Subcutaneous abdominal adipose tissue (tissue), 5 donors: ENCODE results near the gene NINL.
"Not testable (repeated sequence)": the region's sequence is repeated elsewhere in the genome, so short reads cannot be mapped to it uniquely, and the experiment has no call there.

ENCODE experiments used
- H3K27ac ChIP-seq: one replicate; pipeline ENCODE4 v1.7.0; 2013; ENCODE audit warnings: low read depth, mild to moderate bottlenecking, inconsistent platforms, low read length, moderate library complexity
- H3K27me3 ChIP-seq, 5 donors: one replicate each; pipeline ENCODE4 v1.7.0; 2013; ENCODE audit warnings: low read length in 5 of 5, inconsistent platforms in 1 of 5; ENCODE audit not compliant: control insufficient read depth in 5 of 5, insufficient read depth in 4 of 5
- H3K36me3 ChIP-seq, 5 donors: one replicate each; pipeline ENCODE4 v1.7.0; 2013; ENCODE audit warnings: low read length in 5 of 5; ENCODE audit not compliant: control insufficient read depth in 5 of 5, insufficient read depth in 5 of 5
- H3K4me1 ChIP-seq, 5 donors: one replicate each; pipeline ENCODE4 v1.7.0; 2013; ENCODE audit warnings: low read length in 5 of 5, mild to moderate bottlenecking in 3 of 5, moderate library complexity in 1 of 5; ENCODE audit not compliant: control insufficient read depth in 5 of 5, insufficient read depth in 5 of 5
- H3K4me3 ChIP-seq, 5 donors: one replicate each; pipeline ENCODE4 v1.7.0; 2013; ENCODE audit warnings: low read length in 5 of 5, low read depth in 1 of 5
- H3K9ac ChIP-seq, 5 donors: one replicate each; pipeline ENCODE4 v1.7.0; 2013; ENCODE audit warnings: low read length in 5 of 5, mild to moderate bottlenecking in 4 of 5, moderate library complexity in 3 of 5
- H3K9me3 ChIP-seq, 5 donors: one replicate each; pipeline ENCODE4 v1.7.0; 2013; ENCODE audit warnings: low read length in 5 of 5; ENCODE audit not compliant: control insufficient read depth in 5 of 5
- donor health status: healthy.
- donor health status: healthy.
- donor health status: healthy.
- donor health status: healthy.
- donor health status: healthy.

NINL gene

DNA sequence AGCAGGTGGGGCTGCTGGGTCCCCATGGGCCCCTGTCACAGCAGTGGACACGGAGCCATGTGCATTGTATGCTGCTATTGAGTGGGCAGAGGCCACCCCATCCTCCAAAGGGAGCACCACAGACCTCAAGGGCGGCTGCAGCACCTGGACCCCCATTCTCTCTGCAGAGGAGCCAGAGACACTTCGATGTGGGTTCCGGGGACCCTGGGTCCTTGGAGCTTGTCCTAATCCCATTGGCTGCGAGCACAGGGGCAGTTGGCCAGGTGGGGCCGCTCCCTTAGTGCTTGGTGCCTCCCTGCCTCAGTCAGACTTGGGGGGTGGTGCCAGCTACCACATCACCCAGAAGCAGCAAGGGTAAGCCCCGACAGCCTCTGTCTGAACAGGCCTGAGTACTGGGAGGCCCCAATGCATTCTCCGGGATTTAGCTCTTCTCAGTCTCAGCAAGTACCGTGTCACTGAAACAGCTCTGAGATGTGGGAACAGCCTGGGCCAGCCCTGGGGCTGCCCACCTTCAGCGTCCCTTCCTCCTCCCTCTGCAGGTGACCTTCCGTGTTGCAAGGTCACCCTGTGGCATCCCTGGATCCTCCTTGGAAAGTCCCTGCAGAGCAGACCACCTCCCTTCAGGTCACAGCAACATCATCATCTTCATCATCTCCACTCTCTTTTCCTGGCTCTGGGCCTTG is 104.0 kb downstream of the NINL start:
- Histone ChIP-seq H3K27me3 (no peaks in the 10 kb centered on the region), H3K9me3 (no peaks in the 10 kb centered on the region), H3K9ac (no peak overlapping the region), H3K4me1 (peaks cover 0 to 19% (median 13%) of the 10 kb centered on the region in 5 donors), H3K36me3 (peaks cover 0 to 54% (median 19%) of the 10 kb centered on the region in 5 donors), H3K4me3 (no peak overlapping the region), H3K27ac (no peak overlapping the region)

DNA sequence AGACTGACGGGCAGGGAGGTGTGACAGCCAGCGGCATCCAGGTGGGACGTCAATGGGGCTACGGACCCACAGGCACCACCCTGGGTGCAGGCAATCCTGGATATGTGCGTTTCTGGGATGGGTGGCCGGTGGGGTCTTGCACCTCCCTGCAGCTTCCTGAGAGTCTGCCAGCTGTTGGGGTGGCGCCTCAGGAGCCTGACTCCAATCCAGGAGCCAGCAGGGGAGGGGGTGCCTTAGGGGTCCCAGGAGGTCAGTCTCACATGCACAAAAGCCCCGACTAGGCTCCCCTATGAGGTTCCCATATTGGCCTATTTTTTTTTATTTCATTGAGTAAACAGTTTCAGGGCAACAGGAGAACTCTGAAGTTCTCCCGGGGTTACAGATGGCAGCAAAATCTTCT is 104.5 kb downstream of the NINL start:
- no peaks in the 10 kb centered on the region for H3K9me3 ChIP-seq
- H3K36me3 ChIP-seq = peaks cover 0 to 59% (median 21%) of the 10 kb centered on the region in 5 donors
- H3K27ac ChIP-seq = no peak overlapping the region
- H3K4me1 ChIP-seq = peaks cover 0 to 17% (median 13%) of the 10 kb centered on the region in 5 donors
- no peak overlapping the region for H3K9ac ChIP-seq
- H3K27me3 ChIP-seq = no peaks in the 10 kb centered on the region
- no peak overlapping the region for H3K4me3 ChIP-seq

GRCh38 chr20:25480156-25480555 is 105.2 kb downstream of the NINL start:
- H3K27me3 ChIP-seq = no peaks in the 10 kb centered on the region
- peaks cover 0 to 12% (median 11%) of the 10 kb centered on the region in 5 donors for H3K4me1 ChIP-seq
- peaks cover 0 to 59% (median 21%) of the 10 kb centered on the region in 5 donors for H3K36me3 ChIP-seq
- no peak overlapping the region for H3K9ac ChIP-seq
- no peaks in the 10 kb centered on the region for H3K9me3 ChIP-seq
- no peak overlapping the region for H3K4me3 ChIP-seq
- H3K27ac ChIP-seq = no peak overlapping the region

DNA sequence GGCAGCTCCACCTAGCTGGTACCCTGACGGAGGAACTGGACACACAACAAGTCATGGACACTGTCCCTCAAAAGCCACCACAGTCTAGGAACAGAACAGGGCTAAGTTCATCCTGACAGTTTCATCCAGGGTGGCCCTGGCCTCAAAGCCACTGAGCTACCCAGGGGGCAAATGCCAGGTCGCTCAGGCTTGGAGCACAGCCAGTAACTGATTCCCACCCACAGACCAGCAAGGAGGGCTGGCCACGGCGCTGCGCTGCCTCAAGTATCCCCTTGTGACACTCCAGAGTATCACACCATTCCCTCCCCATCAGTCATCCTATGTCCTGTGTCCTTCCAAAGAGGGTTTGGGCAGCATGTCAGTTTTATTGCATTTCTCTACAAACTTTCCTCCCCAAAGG is 105.7 kb downstream of the NINL start:
- H3K36me3 ChIP-seq = peaks cover 0 to 59% (median 21%) of the 10 kb centered on the region in 5 donors
- H3K4me3 ChIP-seq = no peak overlapping the region
- peaks cover 0 to 6% (median 6%) of the 10 kb centered on the region in 5 donors for H3K4me1 ChIP-seq
- H3K9ac ChIP-seq = no peak overlapping the region
- no peaks in the 10 kb centered on the region for H3K9me3 ChIP-seq
- H3K27me3 ChIP-seq = no peaks in the 10 kb centered on the region
- H3K27ac ChIP-seq = no peak overlapping the region

GRCh38 chr20:25478889-25479568 is 106.3 kb downstream of the NINL start:
- Histone ChIP-seq H3K36me3 (peaks cover 0 to 59% (median 23%) of the 10 kb centered on the region in 5 donors), H3K9ac (no peak overlapping the region), H3K9me3 (no peaks in the 10 kb centered on the region), H3K27ac (no peak overlapping the region), H3K27me3 (no peaks in the 10 kb centered on the region), H3K4me1 (peaks cover 0 to under 1% (median 0%) of the 10 kb centered on the region in 5 donors), H3K4me3 (no peak overlapping the region)

DNA sequence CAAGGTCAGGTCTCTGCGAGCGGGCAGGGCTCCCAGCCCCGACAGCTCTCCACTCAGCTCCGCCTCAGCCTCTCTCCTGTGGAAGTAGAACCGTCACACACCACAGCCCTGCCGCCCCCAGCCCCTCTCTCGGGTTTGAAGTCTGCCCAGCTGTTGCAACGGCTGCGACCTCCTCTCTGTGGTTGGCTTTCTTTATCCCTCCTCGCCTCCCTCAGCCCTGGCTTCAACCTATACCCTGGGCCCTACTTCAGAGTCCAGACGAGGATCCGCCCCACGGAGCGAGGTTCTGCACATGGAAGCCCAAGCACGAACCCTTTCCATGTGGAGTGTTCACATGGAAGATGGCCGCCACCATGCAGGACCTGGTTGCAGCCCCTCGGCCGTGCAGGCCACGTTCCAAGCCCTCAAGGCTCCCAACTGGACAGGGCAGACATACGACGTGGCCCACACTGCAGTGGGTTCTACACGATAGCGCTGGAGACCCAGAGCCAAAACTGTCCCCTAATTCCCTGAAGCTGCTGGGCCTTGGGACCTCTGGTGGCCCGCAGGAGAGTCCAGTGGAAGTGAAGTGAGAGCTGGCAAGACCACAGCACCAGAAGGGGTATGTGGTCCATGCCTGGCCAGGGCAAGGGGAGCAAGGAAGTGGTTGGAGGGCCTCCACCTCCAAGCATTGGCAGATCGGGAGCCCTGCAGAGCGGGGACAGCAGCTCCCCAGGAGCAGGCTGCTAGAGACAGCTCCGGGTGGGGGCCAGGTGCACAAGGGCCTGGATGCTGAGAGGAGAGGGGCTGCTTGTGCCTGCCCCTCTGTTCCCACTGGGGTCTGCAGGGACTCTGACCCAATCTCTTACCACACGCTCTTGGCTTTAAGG is 108.1 kb downstream of the NINL start:
- H3K36me3 ChIP-seq = peaks cover 0 to 54% (median 23%) of the 10 kb centered on the region in 5 donors
- H3K27me3 ChIP-seq = no peaks in the 10 kb centered on the region

DNA sequence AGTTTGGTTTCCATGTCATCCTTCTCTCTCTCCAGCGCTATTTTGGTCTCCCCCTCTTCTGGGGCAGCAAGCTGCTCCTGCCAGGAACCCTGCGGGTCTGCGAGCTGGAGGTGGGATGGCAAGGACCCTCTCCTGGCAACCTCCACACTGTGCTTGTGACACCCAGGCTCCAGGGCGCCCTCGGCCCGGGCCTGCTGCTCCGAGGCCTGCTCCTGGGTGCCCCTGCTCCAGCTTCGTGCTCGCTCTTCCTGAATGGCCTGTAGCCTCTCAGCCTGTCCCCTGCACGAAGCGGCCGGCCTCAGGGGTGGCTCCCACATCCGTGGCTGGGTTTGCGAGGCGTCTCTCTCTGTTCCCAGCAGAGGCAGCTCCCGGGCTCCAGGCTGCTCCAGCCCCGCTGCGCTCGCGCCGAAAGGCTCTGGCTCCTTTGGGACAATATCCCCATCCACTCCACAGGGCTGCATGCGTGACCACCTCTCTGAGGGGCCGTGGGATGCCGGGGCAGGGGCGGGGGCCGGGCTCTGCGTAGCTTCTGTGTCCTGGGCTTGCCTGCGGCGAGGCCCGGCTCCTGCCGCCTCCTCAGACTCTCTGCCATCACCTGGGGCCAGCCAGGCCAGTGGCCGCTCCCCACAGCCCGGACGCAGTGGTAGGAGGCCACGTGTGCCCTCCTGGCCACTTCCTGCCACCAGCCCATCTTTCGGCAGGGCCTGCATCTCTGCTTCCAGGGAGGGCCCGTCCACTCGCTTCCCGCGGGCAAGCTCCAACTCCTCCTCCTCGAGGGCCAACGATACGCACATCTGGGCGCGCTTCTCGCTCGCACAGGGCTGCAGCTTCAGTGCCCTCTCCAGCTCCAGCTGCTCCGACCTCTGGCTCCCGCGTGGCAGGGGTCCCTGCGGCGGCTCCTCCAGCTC is 109.0 kb downstream of the NINL start:
- no peak overlapping the region for H3K27ac ChIP-seq
- peaks cover 0 to 47% (median 20%) of the 10 kb centered on the region in 5 donors for H3K36me3 ChIP-seq
- no peaks in the 10 kb centered on the region for H3K4me1 ChIP-seq
- no peak overlapping the region for H3K9ac ChIP-seq
- H3K4me3 ChIP-seq = no peak overlapping the region
- no peaks in the 10 kb centered on the region for H3K27me3 ChIP-seq
- H3K9me3 ChIP-seq = no peaks in the 10 kb centered on the region

More for the DNA sequence above, 108.1 kb downstream of the NINL start:
- Histone ChIP-seq H3K4me1 (no peaks in the 10 kb centered on the region), H3K27ac (no peak overlapping the region), H3K9me3 (no peaks in the 10 kb centered on the region), H3K9ac (no peak overlapping the region), H3K4me3 (no peak overlapping the region)

GRCh38 chr20:25473297-25473696 is 112.0 kb downstream of the NINL start:
- not testable (repeated sequence) for H3K27ac ChIP-seq, H3K4me3 ChIP-seq, H3K27me3 ChIP-seq, H3K4me1 ChIP-seq, H3K9ac ChIP-seq, H3K9me3 ChIP-seq
- H3K36me3 ChIP-seq = peaks cover 0 to 28% (median 8%) of the 10 kb centered on the region in 5 donors

DNA sequence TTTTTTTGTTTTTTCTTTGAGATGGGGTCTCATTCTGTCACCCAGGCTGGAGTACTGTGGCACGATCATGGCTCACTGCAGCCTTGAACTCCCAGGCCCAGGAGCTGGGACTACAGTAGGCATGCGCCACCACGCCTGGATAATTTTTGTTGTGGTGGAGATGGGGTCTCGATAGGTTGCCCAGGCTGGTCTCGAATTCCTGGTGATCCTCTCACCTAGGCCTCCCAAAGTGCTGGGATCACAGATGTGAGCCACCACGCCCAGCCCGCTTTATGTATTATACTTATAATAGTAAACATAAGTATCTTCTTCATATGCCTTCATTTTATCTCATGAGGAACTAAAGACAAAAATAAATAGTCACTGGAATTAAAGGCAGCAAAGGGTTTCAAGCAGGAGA is 114.3 kb downstream of the NINL start:
- no peak overlapping the region for H3K4me3 ChIP-seq
- H3K27me3 ChIP-seq = no peaks in the 10 kb centered on the region
- H3K36me3 ChIP-seq = peaks cover 2 to 29% (median 14%) of the 10 kb centered on the region in 5 donors
- no peak overlapping the region for H3K9ac ChIP-seq
- H3K27ac ChIP-seq = no peak overlapping the region
- no peaks in the 10 kb centered on the region for H3K9me3 ChIP-seq
- no peaks in the 10 kb centered on the region for H3K4me1 ChIP-seq
